Mesothelial cell of epicardium (in vitro differentiated cells): ENCODE results near the gene MRPL22. TPM values are rescaled to one million over a fixed set of nuclear protein-coding genes. Genes with fewer than 3 reads are reported as not detected.

Experiments used
- DNase-seq, 2 experiments: peaks; one replicate each; pipeline ENCODE4 v3.0.0; 2021; ENCODE audit warnings: low spot score in 2 of 2; ENCODE audit not compliant: unreplicated experiment in 2 of 2
- H3K27ac Mint-ChIP-seq: 2 replicates; pipeline ENCODE4 v1.8.0; 2021; ENCODE audit warnings: mixed read lengths
- H3K27me3 Mint-ChIP-seq: 2 replicates; pipeline ENCODE4 v1.8.0; 2021; ENCODE audit warnings: low read depth, mixed read lengths
- H3K36me3 Mint-ChIP-seq: 2 replicates; pipeline ENCODE4 v1.8.0; 2021; ENCODE audit warnings: mixed read lengths
- H3K4me1 Mint-ChIP-seq: 2 replicates; pipeline ENCODE4 v1.8.0; 2021; ENCODE audit warnings: mixed read lengths
- H3K4me3 Mint-ChIP-seq: 2 replicates; pipeline ENCODE4 v1.8.0; 2021; ENCODE audit warnings: mild to moderate bottlenecking, moderate library complexity, mixed read lengths
- H3K9me3 Mint-ChIP-seq: 2 replicates; pipeline ENCODE4 v1.8.0; 2021; ENCODE audit warnings: mixed read lengths
- total RNA-seq: library from RNA; stranded (reverse); gene quantifications from 3 replicates; pipeline ENCODE4 v1.2.1, GENCODE V29; 2021
- TF ChIP-seq, protein P1 (sequence below): fragments of 200-600 bp; sonication (generic); IDR thresholded peaks from one replicate; pipeline ENCODE4 v1.5.0; 2021; ENCODE audit warnings: antibody characterized with exemption; ENCODE audit not compliant: unreplicated experiment

The MRPL22 gene
- total RNA-seq, 1 donor from 2014 or later = 36.0 TPM

DNA sequence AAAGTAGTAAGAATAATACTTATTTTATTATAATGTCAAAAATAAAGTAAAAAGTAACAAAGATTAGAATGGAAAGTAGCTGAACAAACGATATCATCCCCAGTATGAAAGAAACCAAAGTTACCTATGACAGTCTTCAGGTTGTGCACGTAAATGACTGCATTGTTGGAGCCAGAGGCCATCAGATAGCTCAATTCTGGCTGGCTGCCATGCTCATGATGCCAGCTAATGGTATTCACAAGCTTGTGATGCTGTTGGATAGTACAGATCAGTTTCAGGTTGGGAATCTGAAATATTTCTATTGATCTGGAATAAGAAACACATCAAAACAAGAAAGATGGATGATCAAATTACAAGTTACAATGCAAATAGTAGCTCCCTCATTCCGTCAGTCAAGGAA, 24.0 kb upstream of the MRPL22 start:
- H3K4me3 Mint-ChIP-seq = no peak overlapping the region

DNA sequence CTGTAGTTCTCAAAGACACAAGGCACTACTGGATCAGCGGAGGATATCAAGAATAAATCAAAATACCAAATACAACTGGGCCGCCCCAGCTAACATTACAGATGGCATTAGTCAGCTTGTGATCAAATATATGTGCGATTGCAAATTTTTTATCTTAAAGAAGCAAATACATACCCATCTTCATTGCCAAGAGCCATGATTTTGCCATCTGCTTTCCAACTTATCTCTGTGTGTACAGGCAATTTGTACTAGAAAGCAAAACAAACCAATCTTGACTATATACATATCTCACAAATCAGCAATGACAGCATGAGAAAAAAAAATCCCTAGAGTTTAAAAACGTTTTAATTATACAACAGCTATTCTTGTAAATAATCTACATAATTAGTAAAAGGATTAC, 23.1 kb upstream of the MRPL22 start:
- no peak overlapping the region for H3K27ac Mint-ChIP-seq

More for the DNA sequence above, 24.0 kb upstream of the MRPL22 start:
- Mint-ChIP-seq H3K9me3 (no peaks in the 10 kb centered on the region), H3K27ac (no peak overlapping the region), H3K36me3 (peaks cover 32% of the 10 kb centered on the region), H3K4me1 (peaks cover 6% of the 10 kb centered on the region), H3K27me3 (no peaks in the 10 kb centered on the region)
- TF ChIP-seq, protein P1, sequence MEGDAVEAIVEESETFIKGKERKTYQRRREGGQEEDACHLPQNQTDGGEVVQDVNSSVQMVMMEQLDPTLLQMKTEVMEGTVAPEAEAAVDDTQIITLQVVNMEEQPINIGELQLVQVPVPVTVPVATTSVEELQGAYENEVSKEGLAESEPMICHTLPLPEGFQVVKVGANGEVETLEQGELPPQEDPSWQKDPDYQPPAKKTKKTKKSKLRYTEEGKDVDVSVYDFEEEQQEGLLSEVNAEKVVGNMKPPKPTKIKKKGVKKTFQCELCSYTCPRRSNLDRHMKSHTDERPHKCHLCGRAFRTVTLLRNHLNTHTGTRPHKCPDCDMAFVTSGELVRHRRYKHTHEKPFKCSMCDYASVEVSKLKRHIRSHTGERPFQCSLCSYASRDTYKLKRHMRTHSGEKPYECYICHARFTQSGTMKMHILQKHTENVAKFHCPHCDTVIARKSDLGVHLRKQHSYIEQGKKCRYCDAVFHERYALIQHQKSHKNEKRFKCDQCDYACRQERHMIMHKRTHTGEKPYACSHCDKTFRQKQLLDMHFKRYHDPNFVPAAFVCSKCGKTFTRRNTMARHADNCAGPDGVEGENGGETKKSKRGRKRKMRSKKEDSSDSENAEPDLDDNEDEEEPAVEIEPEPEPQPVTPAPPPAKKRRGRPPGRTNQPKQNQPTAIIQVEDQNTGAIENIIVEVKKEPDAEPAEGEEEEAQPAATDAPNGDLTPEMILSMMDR = no peak
- no peak for DNase-seq

DNA sequence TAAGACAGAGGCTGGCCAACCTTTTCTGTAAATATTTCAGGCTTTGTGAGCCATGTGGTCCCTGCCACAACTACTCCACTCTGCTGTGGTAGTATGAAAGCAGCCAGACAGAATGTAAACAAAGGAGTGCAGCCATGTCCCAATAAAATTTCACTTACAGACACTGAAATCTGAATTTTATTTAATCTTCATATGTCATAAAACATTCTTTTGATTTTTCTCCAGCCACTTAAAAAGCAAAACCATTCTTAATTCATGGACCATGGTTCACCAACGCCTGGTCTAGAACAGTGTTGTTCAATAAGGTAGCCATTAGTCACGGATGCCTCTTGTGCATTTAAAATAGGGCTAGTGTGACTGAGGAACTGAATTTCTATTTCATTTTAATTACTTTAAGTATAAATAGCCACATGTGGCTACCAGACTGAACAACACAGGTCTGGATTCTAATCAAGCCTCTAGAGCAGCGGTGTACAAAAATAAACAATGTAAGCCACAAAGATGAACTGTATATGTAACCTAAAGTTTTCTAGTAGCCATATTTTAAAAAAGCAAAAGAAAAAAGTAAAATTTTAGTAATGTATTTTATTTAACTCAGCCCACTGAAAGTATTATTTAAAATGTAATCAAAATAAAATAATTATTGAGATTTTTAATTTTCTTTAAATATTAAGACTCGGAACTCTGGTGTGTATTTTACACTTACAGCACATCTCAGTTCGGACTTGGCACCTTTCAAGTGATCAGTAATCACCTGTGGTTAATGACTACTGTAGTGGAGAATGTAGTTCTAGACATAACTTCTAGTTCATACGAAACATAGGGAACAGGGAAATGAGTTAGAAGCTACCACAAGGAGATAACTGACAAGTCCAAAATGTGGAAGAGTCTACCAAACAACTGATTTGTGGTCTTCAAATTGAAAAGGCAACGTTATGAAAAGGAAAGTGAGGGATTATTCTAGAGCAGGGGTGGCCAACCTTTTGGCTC, 17.1 kb upstream of the MRPL22 start:
- Mint-ChIP-seq H3K27ac (no peak overlapping the region), H3K4me1 (peaks cover 6% of the 10 kb centered on the region)

More for the DNA sequence above, 23.1 kb upstream of the MRPL22 start:
- TF ChIP-seq, protein P1 = no peak
- peaks cover 26% of the 10 kb centered on the region for H3K36me3 Mint-ChIP-seq
- H3K4me3 Mint-ChIP-seq = no peak overlapping the region
- no peak for DNase-seq
- H3K9me3 Mint-ChIP-seq = no peaks in the 10 kb centered on the region
- no peaks in the 10 kb centered on the region for H3K27me3 Mint-ChIP-seq
- H3K4me1 Mint-ChIP-seq = peaks cover 6% of the 10 kb centered on the region

DNA sequence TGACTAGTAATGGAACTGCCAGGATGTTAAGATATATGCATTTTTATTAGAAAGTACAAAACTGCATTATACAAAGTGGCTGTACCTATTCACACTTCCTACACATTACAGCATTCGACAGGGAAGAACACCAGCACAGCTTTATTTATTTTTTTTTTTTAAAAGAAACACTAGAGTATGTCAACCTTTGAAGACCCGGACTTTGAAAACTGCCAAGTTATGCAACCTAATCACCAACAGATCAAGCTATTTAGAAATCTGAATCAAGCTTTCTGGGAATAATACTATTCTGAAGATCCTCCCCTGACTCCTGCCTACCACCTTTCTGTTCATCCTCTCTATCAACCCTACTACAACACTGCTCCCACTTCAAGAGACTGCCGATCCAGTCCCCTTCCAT, 7.3 kb upstream of the MRPL22 start:
- TF ChIP-seq, protein P1 = no peak
- no peaks in the 10 kb centered on the region for H3K9me3 Mint-ChIP-seq

More for the DNA sequence above, 17.1 kb upstream of the MRPL22 start:
- no peaks in the 10 kb centered on the region for H3K9me3 Mint-ChIP-seq
- H3K27me3 Mint-ChIP-seq = no peaks in the 10 kb centered on the region
- no peak overlapping the region for H3K4me3 Mint-ChIP-seq
- DNase-seq = no peak
- H3K36me3 Mint-ChIP-seq = peaks cover 43% of the 10 kb centered on the region
- TF ChIP-seq, protein P1 = no peak

DNA sequence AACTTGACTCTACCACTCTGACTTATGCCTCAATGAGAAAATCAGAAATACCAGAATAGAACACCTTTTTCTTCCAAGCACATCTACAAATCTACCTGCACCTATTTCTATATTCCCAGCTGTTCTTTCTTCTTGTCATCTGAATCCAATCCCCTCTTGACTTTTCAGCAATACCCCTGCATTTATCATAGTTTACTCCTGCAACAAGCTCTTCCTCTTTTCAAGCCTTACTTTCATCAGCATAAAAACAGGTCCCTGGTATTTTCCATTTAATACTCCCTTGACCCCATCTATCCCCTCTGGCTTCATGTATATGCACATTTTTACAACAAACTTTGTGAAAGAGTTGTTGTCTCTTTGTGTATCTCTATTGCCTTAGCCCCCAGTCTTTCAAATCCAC, 6.0 kb upstream of the MRPL22 start:
- H3K9me3 Mint-ChIP-seq = no peaks in the 10 kb centered on the region
- TF ChIP-seq, protein P1 = no peak
- peaks cover 32% of the 10 kb centered on the region for H3K36me3 Mint-ChIP-seq
- H3K27me3 Mint-ChIP-seq = no peaks in the 10 kb centered on the region
- DNase-seq = no peak
- H3K4me1 Mint-ChIP-seq = peaks cover 15% of the 10 kb centered on the region
- H3K27ac Mint-ChIP-seq = no peak overlapping the region
- no peak overlapping the region for H3K4me3 Mint-ChIP-seq

More for the DNA sequence above, 7.3 kb upstream of the MRPL22 start:
- Mint-ChIP-seq H3K27ac (no peak overlapping the region), H3K4me3 (no peak overlapping the region), H3K27me3 (no peaks in the 10 kb centered on the region), H3K36me3 (peaks cover 36% of the 10 kb centered on the region), H3K4me1 (peaks cover 9% of the 10 kb centered on the region)
- DNase-seq = no peak
